Measurements from ENCODE around the gene ENPP7. TPM values are rescaled to one million over a fixed set of nuclear protein-coding genes. Genes with fewer than 3 reads are reported as not detected.

Gene ENPP7
- total RNA-seq, 1 experiment from 2014 or later: not detected

DNA sequence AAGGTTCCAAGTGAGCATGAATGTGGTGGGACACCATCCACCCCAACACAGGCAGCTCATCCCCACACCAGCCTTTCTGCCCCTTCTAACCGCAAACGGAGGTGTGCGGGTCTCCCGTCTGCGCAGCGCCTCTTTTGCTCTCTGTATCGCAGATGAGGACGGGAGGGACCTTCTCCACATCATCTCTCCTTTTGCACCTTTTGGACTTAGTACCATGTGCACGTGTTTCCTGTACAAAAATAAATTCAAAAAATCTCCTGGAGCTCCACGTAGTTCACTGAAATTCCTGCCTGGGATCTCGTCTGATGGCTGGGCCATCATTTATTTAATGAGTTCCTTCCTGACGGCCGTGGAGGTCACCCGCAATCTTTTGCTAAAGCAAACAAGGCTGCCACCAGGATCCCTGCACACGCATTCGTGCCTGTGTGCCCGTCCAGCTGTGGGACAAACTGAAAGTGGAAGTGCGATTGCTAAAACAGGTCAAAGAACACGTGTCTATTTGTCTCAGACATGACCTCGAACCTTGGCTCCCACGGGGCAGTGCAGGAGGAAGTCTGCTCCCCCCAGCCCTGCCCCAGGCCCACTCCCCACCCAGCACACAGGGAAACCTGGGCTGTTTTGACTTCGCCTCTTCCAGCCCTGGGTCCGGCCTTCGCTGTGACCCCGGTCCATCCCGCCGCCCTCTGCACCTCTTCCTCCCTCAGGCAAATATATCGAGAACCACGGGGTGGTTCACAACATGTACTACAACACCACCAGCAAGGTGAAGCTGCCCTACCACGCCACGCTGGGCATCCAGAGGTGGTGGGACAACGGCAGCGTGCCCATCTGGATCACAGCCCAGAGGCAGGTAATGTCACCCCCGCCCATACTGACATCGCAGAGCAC lies 2.3 kb downstream of the ENPP7 start:
- H3K27ac ChIP-seq (ENCODE audit: low read depth, low read length, poor library complexity, severe bottlenecking): no peak overlapping the region
- ChIA-PET POLR2A (ENCODE audit: low non-redundant PET) (no interaction called here), CTCF (interaction anchor here (1.3 kb wide), 1 partner anchor 9 kb away, joined by 4 read pairs; no protein-coding TSS in a partner anchor)
- no TSS peak for BruUV-seq (replicated peaks)
- DNase-seq (ENCODE audit: low spot score): no peak
- no peak for TF ChIP-seq EZH2 (IDR thresholded peaks at IDR 0.05; ENCODE audit: borderline replicate concordance, low read depth, low read length, poor library complexity, severe bottlenecking)
- TF ChIP-seq, protein P1, sequence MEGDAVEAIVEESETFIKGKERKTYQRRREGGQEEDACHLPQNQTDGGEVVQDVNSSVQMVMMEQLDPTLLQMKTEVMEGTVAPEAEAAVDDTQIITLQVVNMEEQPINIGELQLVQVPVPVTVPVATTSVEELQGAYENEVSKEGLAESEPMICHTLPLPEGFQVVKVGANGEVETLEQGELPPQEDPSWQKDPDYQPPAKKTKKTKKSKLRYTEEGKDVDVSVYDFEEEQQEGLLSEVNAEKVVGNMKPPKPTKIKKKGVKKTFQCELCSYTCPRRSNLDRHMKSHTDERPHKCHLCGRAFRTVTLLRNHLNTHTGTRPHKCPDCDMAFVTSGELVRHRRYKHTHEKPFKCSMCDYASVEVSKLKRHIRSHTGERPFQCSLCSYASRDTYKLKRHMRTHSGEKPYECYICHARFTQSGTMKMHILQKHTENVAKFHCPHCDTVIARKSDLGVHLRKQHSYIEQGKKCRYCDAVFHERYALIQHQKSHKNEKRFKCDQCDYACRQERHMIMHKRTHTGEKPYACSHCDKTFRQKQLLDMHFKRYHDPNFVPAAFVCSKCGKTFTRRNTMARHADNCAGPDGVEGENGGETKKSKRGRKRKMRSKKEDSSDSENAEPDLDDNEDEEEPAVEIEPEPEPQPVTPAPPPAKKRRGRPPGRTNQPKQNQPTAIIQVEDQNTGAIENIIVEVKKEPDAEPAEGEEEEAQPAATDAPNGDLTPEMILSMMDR (conservative IDR thresholded peaks at IDR 0.05; ENCODE audit: low read depth, low read length): no peak
- H3K4me1 ChIP-seq (ENCODE audit: insufficient read depth, low read length, poor library complexity, severe bottlenecking): no peaks in the 10 kb centered on the region
- no peaks in the 10 kb centered on the region for H3K9me3 ChIP-seq (ENCODE audit: low read depth, low read length, poor library complexity, severe bottlenecking)
- no peaks in the 10 kb centered on the region for H3K36me3 ChIP-seq (ENCODE audit: insufficient read depth, low read length, poor library complexity, severe bottlenecking)
- intact Hi-C loops (cut with micrococcal nuclease; ENCODE audit: unreplicated experiment): no loop called here
- H3K4me3 ChIP-seq (ENCODE audit: low read depth, low read length, poor library complexity, severe bottlenecking): no peak overlapping the region
- no peaks in the 10 kb centered on the region for H3K27me3 ChIP-seq (replicated peaks; ENCODE audit: insufficient read depth, low read depth, low read length, poor library complexity)

DNA sequence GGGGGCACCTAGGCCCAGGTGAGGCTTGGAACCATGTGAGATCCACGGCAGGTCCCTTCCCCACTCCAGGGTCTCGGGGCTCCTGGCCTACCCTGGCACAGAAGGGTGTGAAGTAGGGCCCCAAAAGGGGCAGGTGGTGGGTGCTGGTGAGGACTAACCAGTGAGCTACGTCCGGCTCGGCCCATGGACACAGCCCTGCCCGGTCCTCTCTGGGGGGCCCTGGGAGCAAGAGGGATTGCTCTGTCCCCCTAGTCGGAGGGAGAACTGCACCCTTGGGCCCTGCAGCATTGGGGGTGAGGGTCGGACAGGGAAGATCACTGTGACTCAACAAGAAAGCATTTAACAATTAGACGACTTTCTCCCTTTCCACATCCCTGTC lies 2.9 kb downstream of the ENPP7 start:
- BruUV-seq (replicated peaks): no TSS peak
- no peaks in the 10 kb centered on the region for H3K9me3 ChIP-seq (ENCODE audit: low read depth, low read length, poor library complexity, severe bottlenecking)
- H3K4me3 ChIP-seq (ENCODE audit: low read depth, low read length, poor library complexity, severe bottlenecking): no peak overlapping the region
- H3K27ac ChIP-seq (ENCODE audit: low read depth, low read length, poor library complexity, severe bottlenecking): no peak overlapping the region
- ChIA-PET POLR2A (ENCODE audit: low non-redundant PET) (no interaction called here), CTCF (no interaction called here)
- H3K4me1 ChIP-seq (ENCODE audit: insufficient read depth, low read length, poor library complexity, severe bottlenecking): no peaks in the 10 kb centered on the region
- intact Hi-C loops (cut with micrococcal nuclease; ENCODE audit: unreplicated experiment): no loop called here
- no peaks in the 10 kb centered on the region for H3K36me3 ChIP-seq (ENCODE audit: insufficient read depth, low read length, poor library complexity, severe bottlenecking)
- H3K27me3 ChIP-seq (replicated peaks; ENCODE audit: insufficient read depth, low read depth, low read length, poor library complexity): no peaks in the 10 kb centered on the region
- no peak for DNase-seq (ENCODE audit: low spot score)
- TF ChIP-seq, protein P1 (conservative IDR thresholded peaks at IDR 0.05; ENCODE audit: low read depth, low read length): no peak
- TF ChIP-seq EZH2 (IDR thresholded peaks at IDR 0.05; ENCODE audit: borderline replicate concordance, low read depth, low read length, poor library complexity, severe bottlenecking): no peak

DNA sequence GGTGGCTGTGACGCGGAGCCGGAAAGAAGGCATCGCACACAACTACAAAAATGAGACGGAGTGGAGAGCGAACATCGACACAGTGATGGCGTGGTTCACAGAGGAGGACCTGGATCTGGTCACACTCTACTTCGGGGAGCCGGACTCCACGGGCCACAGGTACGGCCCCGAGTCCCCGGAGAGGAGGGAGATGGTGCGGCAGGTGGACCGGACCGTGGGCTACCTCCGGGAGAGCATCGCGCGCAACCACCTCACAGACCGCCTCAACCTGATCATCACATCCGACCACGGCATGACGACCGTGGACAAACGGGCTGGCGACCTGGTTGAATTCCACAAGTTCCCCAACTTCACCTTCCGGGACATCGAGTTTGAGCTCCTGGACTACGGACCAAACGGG lies 4.4 kb downstream of the ENPP7 start:
- no peaks in the 10 kb centered on the region for H3K9me3 ChIP-seq (ENCODE audit: low read depth, low read length, poor library complexity, severe bottlenecking)
- no peaks in the 10 kb centered on the region for H3K27me3 ChIP-seq (replicated peaks; ENCODE audit: insufficient read depth, low read depth, low read length, poor library complexity)
- BruUV-seq (replicated peaks): no TSS peak
- intact Hi-C loops (cut with micrococcal nuclease; ENCODE audit: unreplicated experiment): no loop called here
- ChIA-PET CTCF (no interaction called here), POLR2A (ENCODE audit: low non-redundant PET) (no interaction called here)
- no peak overlapping the region for H3K4me3 ChIP-seq (ENCODE audit: low read depth, low read length, poor library complexity, severe bottlenecking)
- H3K27ac ChIP-seq (ENCODE audit: low read depth, low read length, poor library complexity, severe bottlenecking): no peak overlapping the region
- TF ChIP-seq, protein P1 (conservative IDR thresholded peaks at IDR 0.05; ENCODE audit: low read depth, low read length): no peak
- no peak for TF ChIP-seq EZH2 (IDR thresholded peaks at IDR 0.05; ENCODE audit: borderline replicate concordance, low read depth, low read length, poor library complexity, severe bottlenecking)
- no peaks in the 10 kb centered on the region for H3K36me3 ChIP-seq (ENCODE audit: insufficient read depth, low read length, poor library complexity, severe bottlenecking)
- DNase-seq (ENCODE audit: low spot score): no peak
- no peaks in the 10 kb centered on the region for H3K4me1 ChIP-seq (ENCODE audit: insufficient read depth, low read length, poor library complexity, severe bottlenecking)
